Right lobe of liver (tissue), 6 donors: ENCODE data around the gene KATNAL1. TPM values are rescaled to one million over a fixed set of nuclear protein-coding genes. Genes with fewer than 3 reads are reported as not detected.

ENCODE experiments used
- ATAC-seq, 4 donors: fragments of 200-7000 bp; cut with Tn5 transposase; one replicate each; pipeline ENCODE4 v1.9.1; 2020; ENCODE audit warnings: mild to moderate bottlenecking in 4 of 4, moderate library complexity in 4 of 4
- DNase-seq, 3 donors: peaks; one replicate each; pipeline ENCODE4 v3.0.0-alpha.2; 2020
- H3K27ac ChIP-seq, 3 donors: fragments of 200-600 bp; one replicate each; pipeline ENCODE4 v1.8.0; 2022
- H3K27me3 ChIP-seq, 2 donors: fragments of 200-600 bp; one replicate each; pipeline ENCODE4 v1.8.0; 2022
- H3K36me3 ChIP-seq, 4 donors: fragments of 200-600 bp; sonication (generic) in 1 of 4; one replicate each; pipeline versions ENCODE4 v1.5.1 to v1.8.0; 2017 to 2022; ENCODE audit warnings: control low read depth in 1 of 4
- H3K4me1 ChIP-seq, 4 donors: fragments of 200-600 bp; sonication (generic) in 1 of 4; one replicate each; pipeline versions ENCODE4 v1.5.1 to v1.8.0; 2017 to 2022; ENCODE audit warnings: control low read depth in 1 of 4
- H3K4me3 ChIP-seq, 3 donors: fragments of 200-600 bp; one replicate each; pipeline ENCODE4 v1.8.0; 2022
- H3K9me3 ChIP-seq, 4 donors: fragments of 200-600 bp; sonication (generic) in 1 of 4; one replicate each; pipeline versions ENCODE4 v1.5.1 to v1.8.0; 2017 to 2022; ENCODE audit warnings: control low read depth in 1 of 4
- POLR2A ChIP-seq: fragments of 450-650 bp; IDR thresholded peaks from one replicate; pipeline ENCODE4 v1.6.1; 2017; ENCODE audit warnings: antibody characterized with exemption, mild to moderate bottlenecking
- WGBS: methylation state at CpG from one replicate; pipeline ENCODE4 v1.1.6; 2018; ENCODE audit warnings: low coverage, low lambda C conversion rate; ENCODE audit not compliant: insufficient coverage; ENCODE audit errors: missing lambda C conversion rate; 5-methylcytosine and 5-hydroxymethylcytosine counted together
- intact Hi-C, 2 donors: fragments of 100-400 bp; cut with DNase I; formaldehyde crosslinking; loops; one replicate each; pipeline versions ENCODE4 v1.11.2 to v1.14.1; 2022
- total RNA-seq, 6 experiments: library from RNA; depleted of rRNA in 2 of 6; stranded (reverse); fragments of >200 nt in 2 of 6; fragmentation: NEBNext Ultra II Directional in 3 of 6; extraction: Animal tissue kit (Norgen Biotek cat#: 25700) in 3 of 6; gene quantifications; one replicate each; pipeline versions ENCODE4 v1.1.0 to v1.2.4, GENCODE V29; 2016 to 2023
- TF ChIP-seq, protein P1 (sequence below), 4 donors: fragments of 200-600 bp in 3 of 4; fragments of 450-650 bp in 1 of 4; IDR thresholded peaks; one replicate each; pipeline versions ENCODE4 v1.5.1 to v1.8.0; 2016 to 2022; ENCODE audit warnings: antibody characterized with exemption in 4 of 4, mild to moderate bottlenecking in 2 of 4
- donor health status: DM: no; HTN: yes; CAD: no.
- donor health status: DM: no; HTN: no; CAD: no.
- donor health status: DM: no; HTN: no; CAD: no.
- donor health status: DM: no; HTN: yes; CAD: no.
- donor health status: DM: no; HTN: yes; CAD: no.

KATNAL1 gene
- total RNA-seq, 6 experiments from 2014 or later: 6.3 to 10.0 (median 9.3) TPM

DNA sequence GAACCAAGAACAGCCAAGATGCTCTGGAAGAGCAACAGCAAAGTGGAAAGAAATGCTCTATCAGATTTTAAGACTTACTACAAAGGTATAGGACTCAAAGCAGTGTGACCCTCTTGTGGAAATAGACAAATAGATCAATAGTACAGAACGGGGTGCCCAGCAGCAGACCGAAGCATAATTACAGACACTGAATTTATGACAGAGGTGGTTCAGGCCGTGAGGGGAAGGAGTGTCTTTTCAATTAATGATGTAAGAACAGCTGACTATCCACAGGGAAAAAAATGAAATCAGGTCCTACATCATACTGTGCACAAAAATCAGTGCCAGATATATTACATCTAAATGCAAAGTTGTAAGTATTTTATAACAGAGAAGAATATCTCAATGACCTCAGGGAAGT lies 95.6 kb downstream of the KATNAL1 start:
- H3K9me3 ChIP-seq: no peaks in the 10 kb centered on the region
- DNase-seq (no peak), ATAC-seq (no peak)
- no peaks in the 10 kb centered on the region for H3K27me3 ChIP-seq
- H3K36me3 ChIP-seq: no peaks in the 10 kb centered on the region
- H3K27ac ChIP-seq: no peak overlapping the region
- intact Hi-C loops: no loop called here
- WGBS: 47% methylated on average over 3 of the region's 3 CpGs
- no peaks in the 10 kb centered on the region for H3K4me1 ChIP-seq
- no peak overlapping the region for H3K4me3 ChIP-seq
- no peak for TF ChIP-seq POLR2A
- TF ChIP-seq, protein P1, sequence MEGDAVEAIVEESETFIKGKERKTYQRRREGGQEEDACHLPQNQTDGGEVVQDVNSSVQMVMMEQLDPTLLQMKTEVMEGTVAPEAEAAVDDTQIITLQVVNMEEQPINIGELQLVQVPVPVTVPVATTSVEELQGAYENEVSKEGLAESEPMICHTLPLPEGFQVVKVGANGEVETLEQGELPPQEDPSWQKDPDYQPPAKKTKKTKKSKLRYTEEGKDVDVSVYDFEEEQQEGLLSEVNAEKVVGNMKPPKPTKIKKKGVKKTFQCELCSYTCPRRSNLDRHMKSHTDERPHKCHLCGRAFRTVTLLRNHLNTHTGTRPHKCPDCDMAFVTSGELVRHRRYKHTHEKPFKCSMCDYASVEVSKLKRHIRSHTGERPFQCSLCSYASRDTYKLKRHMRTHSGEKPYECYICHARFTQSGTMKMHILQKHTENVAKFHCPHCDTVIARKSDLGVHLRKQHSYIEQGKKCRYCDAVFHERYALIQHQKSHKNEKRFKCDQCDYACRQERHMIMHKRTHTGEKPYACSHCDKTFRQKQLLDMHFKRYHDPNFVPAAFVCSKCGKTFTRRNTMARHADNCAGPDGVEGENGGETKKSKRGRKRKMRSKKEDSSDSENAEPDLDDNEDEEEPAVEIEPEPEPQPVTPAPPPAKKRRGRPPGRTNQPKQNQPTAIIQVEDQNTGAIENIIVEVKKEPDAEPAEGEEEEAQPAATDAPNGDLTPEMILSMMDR (IDR thresholded peaks at IDR 0.05): no peak

DNA sequence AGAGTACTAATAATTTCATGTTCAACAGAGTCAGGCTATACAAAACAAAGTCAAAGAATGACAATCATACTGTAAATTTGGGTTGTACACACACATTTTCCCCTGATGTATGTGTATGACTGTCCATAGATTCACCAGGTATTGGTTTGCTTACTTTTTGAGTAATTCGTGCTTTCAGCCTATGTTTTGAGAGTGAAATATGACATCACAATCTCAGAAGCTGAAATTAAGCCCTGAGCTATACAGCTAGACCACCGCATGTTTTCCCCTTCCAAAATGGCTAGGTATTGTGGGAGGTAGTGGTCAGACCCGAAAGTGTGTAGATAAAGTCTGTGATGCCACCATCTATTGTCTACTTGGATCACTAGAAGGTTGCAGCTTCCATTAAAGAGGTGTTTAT lies 102.8 kb downstream of the KATNAL1 start:
- Histone ChIP-seq H3K4me3 (no peak overlapping the region), H3K27me3 (no peaks in the 10 kb centered on the region), H3K9me3 (no peaks in the 10 kb centered on the region), H3K4me1 (no peaks in the 10 kb centered on the region), H3K36me3 (no peaks in the 10 kb centered on the region), H3K27ac (no peak overlapping the region)
- 100% methylated on average over 3 of the region's 3 CpGs for WGBS
- no peak for TF ChIP-seq POLR2A
- TF ChIP-seq, protein P1 (IDR thresholded peaks at IDR 0.05): no peak
- ATAC-seq: no peak
- DNase-seq: no peak
- intact Hi-C loops: no loop called here

DNA sequence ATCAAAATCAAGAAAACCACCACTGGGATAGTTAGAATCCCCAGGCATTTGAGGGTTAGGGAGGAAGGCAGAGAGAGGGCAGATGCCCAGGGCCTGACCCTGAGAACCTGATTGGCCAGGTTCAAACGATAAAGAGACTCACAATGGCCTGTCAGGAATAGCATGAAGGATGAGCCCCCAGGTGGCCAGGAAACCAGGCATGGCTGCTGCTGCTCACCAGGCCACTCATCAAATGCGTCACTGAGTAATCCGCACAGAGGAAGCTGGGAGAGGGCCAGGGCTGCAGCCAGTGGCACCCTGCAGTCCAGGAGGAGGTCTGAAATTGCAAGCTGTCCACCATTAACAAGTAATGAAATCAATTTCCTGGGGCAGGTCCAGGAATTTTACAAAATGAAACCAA lies 111.3 kb downstream of the KATNAL1 start:
- TF ChIP-seq, protein P1 (IDR thresholded peaks at IDR 0.05): no peak
- TF ChIP-seq POLR2A: no peak
- no peak for ATAC-seq
- Histone ChIP-seq H3K27ac (no peak overlapping the region), H3K36me3 (no peaks in the 10 kb centered on the region), H3K9me3 (no peaks in the 10 kb centered on the region), H3K4me1 (no peaks in the 10 kb centered on the region), H3K4me3 (no peak overlapping the region), H3K27me3 (no peaks in the 10 kb centered on the region)
- 83% methylated on average over 3 of the region's 3 CpGs for WGBS
- DNase-seq: no peak
- intact Hi-C loops: no loop called here

DNA sequence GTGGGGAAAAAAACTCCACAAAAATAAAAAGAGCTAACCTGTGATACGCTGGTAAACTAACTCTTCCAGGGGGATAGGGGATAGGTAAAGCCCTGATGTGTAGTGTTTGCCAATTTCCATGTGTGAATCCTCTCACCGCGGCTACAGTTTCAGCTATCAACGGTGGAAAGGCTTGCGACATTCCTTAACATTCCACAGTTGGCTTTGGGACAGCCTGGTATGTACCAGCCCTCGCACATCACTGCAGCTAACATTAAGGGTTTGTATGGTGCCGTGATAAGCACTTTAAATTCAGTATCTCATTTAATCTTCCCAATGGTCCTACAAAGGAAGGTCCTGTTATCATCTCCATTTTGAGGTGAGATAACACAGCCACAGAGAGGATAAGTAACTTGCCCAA lies 112.4 kb downstream of the KATNAL1 start:
- intact Hi-C loops: no loop called here
- H3K4me1 ChIP-seq: no peaks in the 10 kb centered on the region
- no peaks in the 10 kb centered on the region for H3K27me3 ChIP-seq
- 85% methylated on average over 5 of the region's 7 CpGs for WGBS
- H3K9me3 ChIP-seq: no peaks in the 10 kb centered on the region
- no peak overlapping the region for H3K27ac ChIP-seq
- DNase-seq (no peak), ATAC-seq (no peak)
- H3K4me3 ChIP-seq: no peak overlapping the region
- TF ChIP-seq POLR2A: no peak
- TF ChIP-seq, protein P1 (IDR thresholded peaks at IDR 0.05): no peak
- H3K36me3 ChIP-seq: no peaks in the 10 kb centered on the region
